Tibial nerve (tissue), 3 donors: ENCODE results near the gene OTOR.

Experiments used
- CTCF ChIP-seq, 5 experiments: fragments of 200-600 bp in 3 of 5; fragments of 450-650 bp in 2 of 5; sonication (generic) in 3 of 5; IDR thresholded peaks; one replicate each; pipeline ENCODE4 v1.5.1; 2016 to 2019; ENCODE audit warnings: antibody characterized with exemption in 5 of 5, mild to moderate bottlenecking in 3 of 5, moderate library complexity in 2 of 5
- POLR2A ChIP-seq, 2 donors: fragments of 450-650 bp; IDR thresholded peaks; one replicate each; pipeline ENCODE4 v1.6.1; 2017; ENCODE audit warnings: antibody characterized with exemption in 2 of 2, mild to moderate bottlenecking in 2 of 2, moderate library complexity in 2 of 2

- TF ChIP-seq CTCF (IDR thresholded peaks at IDR 0.05) = no peak
- no peak for TF ChIP-seq POLR2A (IDR thresholded peaks at IDR 0.05)
These were observed 12.5 kb downstream of the OTOR start for GRCh38 chr20:16760431-16761304.
